Neuron (in vitro differentiated cells): ENCODE measurements around the gene CTBS.
A peak's percentile ranks its signal among the peaks of the same experiment; 100 is the strongest.
"Not testable (repeated sequence)": the region's sequence is repeated elsewhere in the genome, so short reads cannot be mapped to it uniquely, and the experiment has no call there.

Source experiments
- H2AFZ ChIP-seq: one replicate; pipeline ENCODE4 v1.6.1; 2013; ENCODE audit warnings: low read depth, mild to moderate bottlenecking, inconsistent platforms, low read length, moderate library complexity
- H3K27me3 ChIP-seq: one replicate; pipeline ENCODE4 v1.6.1; 2013; ENCODE audit warnings: low read length; ENCODE audit not compliant: insufficient read depth
- H3K36me3 ChIP-seq: one replicate; pipeline ENCODE4 v1.6.1; 2013; ENCODE audit warnings: low read length; ENCODE audit not compliant: insufficient read depth
- H3K4me1 ChIP-seq: one replicate; pipeline ENCODE4 v1.6.1; 2013; ENCODE audit warnings: low read length; ENCODE audit not compliant: insufficient read depth
- H3K4me3 ChIP-seq: 2 replicates; pipeline ENCODE4 v1.5.1; 2013; ENCODE audit warnings: mild to moderate bottlenecking, low read length, moderate library complexity
- H3K9me3 ChIP-seq: one replicate; pipeline ENCODE4 v1.6.1; 2013; ENCODE audit warnings: low read length

CTBS gene

DNA sequence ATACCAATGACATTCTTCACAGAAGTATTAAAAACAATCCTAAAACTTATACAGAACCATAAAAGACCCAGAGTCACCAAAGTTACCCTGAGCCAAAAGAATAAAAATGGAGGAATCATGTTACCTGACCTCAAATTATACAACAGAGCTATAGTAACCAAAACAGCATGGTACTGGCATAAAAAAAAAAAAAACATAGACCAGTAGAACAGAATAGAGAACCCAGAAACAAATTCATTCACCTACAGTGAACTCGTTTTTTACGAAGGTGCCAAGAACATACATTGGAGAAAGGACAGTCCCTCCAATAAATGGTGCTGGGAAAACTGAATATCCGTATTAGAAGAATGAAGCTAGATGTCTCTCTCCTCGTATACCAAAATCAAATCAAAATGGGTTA lies 65.2 kb downstream of the CTBS start:
- H2AFZ ChIP-seq: no peak overlapping the region
- no peaks in the 10 kb centered on the region for H3K9me3 ChIP-seq
- H3K27me3 ChIP-seq: no peaks in the 10 kb centered on the region
- no peak overlapping the region for H3K4me3 ChIP-seq
- H3K4me1 ChIP-seq: peaks cover 16% of the 10 kb centered on the region
- H3K36me3 ChIP-seq: no peaks in the 10 kb centered on the region

DNA sequence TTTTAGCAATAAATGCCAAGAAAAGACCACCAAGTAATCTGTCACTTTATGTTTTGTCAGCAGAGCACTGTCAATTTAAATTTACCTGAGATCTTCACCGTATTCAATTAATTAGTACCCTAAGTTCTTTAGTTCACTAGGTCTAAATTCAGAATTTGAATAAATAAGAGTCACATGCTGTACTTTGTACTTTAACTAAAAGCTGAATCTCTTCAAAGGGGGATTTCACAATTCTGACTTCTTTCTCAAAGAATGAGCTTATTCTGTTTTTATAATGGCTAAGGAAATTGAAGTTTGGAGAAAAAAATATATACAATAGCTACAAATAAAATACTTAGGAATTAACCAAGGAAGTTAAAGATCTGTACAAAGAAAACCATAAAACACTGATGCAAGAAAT lies 65.7 kb downstream of the CTBS start:
- Histone ChIP-seq H3K9me3 (no peaks in the 10 kb centered on the region), H3K27me3 (no peaks in the 10 kb centered on the region)

DNA sequence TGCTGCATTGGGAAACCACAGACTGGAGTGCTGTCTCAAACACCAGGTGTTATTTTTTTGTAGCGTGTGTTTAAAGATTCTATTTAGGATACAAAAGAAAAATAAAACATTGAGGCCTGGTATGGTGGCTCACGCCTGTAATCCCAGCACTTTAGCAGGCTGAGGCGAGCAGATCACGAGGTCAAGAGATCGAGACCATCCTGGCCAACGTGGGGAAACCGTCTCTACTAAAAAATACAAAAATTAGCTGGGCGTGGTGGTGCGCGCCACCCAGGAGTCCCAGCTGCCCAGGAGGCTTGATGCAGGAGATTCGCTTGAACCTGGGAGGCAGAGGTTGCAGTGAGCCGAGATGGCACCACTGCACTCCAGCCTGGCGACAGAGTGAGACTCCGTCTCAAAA lies 66.4 kb downstream of the CTBS start:
- H3K4me1 ChIP-seq: peaks cover 28% of the 10 kb centered on the region
- H3K27me3 ChIP-seq, H3K4me3 ChIP-seq, H2AFZ ChIP-seq, H3K36me3 ChIP-seq, H3K9me3 ChIP-seq: not testable (repeated sequence)

More for the DNA sequence above, 65.7 kb downstream of the CTBS start:
- no peaks in the 10 kb centered on the region for H3K36me3 ChIP-seq
- peaks cover 22% of the 10 kb centered on the region for H3K4me1 ChIP-seq
- H3K4me3 ChIP-seq: no peak overlapping the region
- no peak overlapping the region for H2AFZ ChIP-seq

DNA sequence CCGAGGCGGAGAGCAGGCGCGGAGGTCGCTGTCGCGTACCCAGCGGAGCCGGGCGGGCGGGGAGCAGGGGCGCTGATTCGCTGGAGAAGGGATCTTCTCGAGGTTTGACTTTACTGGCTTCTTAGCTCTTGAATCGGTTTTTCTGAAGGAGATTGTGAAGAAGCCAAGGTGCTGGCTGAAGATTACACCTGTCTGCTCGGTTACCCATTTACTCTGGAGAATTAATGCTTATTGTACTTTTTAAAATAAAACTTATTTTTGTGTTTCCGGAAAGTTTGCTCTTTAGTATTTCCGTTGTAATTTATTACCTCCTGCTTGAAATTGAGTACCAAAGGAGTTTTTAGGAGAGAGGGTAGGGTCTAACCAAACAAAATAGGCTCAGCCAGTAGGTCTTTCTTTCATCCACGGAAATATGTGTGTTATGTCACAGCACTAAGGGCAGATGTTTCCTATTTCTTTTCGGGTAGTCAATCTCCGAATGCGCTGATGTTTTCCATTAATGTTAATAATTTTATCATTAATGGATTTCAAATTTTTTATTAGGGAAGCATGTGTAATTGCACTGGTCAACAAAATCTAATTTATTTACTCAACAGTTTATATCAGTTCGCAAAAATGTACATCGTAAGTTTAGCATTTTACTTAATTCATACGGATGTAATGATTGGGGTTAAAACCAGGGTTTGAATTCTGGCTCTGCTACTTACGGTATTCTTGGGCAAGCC lies 67.3 kb downstream of the CTBS start:
- H3K36me3 ChIP-seq: no peaks in the 10 kb centered on the region
- peaks cover 28% of the 10 kb centered on the region for H3K4me1 ChIP-seq
- peak overlapping the region; percentile 65 for H2AFZ ChIP-seq
- no peaks in the 10 kb centered on the region for H3K27me3 ChIP-seq
- H3K9me3 ChIP-seq: no peaks in the 10 kb centered on the region
- peak overlapping the region; percentile 64 for H3K4me3 ChIP-seq

DNA sequence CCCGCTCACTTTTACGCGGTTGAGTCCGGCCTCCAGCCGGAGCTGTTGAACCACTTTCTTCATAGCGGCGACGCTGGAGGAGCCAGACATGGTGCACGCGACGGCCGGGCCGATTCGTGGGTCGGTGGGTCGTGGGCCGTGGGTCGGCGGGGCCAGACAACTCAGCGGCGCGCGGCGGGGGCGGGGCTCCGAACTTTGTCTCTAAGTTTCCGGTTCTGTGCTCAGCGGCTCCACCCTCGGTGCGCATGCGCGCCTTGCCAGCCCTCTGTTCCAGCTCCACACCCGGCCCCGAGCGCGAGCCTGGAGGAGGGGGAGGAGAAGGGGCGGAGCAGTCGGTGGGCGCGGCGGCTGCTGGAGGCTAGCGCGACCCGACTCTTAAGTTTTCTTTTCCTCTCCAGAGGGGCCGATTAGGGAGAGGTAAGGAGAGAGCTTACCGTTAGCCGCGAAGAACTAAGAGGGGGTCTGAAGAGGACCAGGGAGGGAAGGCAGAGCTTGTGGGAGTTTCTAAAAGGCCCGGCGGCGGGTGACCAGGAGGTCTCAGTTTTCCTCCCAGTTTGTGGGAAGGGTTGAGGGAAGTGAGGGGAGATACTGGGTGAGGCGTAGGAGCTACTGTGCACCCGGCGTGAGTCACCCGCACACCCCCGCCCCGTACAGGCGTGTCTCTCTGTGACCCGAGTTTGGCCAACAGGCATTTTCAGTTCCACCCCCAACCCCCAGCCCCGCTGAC lies 68.1 kb downstream of the CTBS start, which contains the start of the genes GNG5 and SPATA1:
GNG5 (minus strand) TSS at position 580 of the 727 bp plus-strand sequence; CDS start at position 90, 490 bp downstream.
SPATA1 (plus strand) TSS at position 385 of the 727 bp plus-strand sequence. CDS start 9,974 bp downstream, outside the sequence.
- H3K9me3 ChIP-seq: no peaks in the 10 kb centered on the region
- peaks cover 4% of the 10 kb centered on the region for H3K36me3 ChIP-seq
- no peaks in the 10 kb centered on the region for H3K27me3 ChIP-seq
- peak within 1 kb of the TSS; percentile 65 for H2AFZ ChIP-seq
- peak within 1 kb of the TSS; percentile 64 for H3K4me3 ChIP-seq
- peaks cover 32% of the 10 kb centered on the region for H3K4me1 ChIP-seq

DNA sequence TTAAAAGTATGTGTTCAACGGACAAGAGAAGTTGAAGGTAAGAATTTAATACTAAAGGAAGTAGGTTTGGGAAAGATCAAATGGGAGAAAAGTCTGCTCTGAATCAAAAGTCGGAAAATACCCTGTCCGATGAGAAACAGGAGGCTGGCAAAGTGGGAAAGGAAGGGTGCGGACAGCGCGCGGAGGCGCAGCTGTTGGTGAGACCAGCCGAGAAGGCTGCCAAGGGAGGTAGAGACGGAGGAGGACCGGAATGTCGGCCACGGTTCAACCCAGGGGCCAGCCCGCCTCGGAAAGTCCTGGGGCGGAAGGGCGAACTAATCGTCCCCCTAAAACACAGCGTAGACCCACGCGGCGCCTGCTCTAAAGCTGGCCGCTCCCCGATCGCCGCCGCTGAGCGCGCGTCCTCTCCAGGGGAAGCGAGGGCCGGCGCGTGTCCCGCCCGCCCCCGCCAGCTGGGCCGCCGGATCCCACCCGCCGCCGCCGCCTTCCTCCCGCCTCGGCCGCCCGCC lies 68.7 kb downstream of the CTBS start:
- Histone ChIP-seq H3K4me3 (peak overlapping the region; percentile 64), H3K9me3 (no peaks in the 10 kb centered on the region), H3K36me3 (peaks cover 10% of the 10 kb centered on the region), H2AFZ (peak overlapping the region; percentile 65), H3K4me1 (peaks cover 32% of the 10 kb centered on the region), H3K27me3 (no peaks in the 10 kb centered on the region)

DNA sequence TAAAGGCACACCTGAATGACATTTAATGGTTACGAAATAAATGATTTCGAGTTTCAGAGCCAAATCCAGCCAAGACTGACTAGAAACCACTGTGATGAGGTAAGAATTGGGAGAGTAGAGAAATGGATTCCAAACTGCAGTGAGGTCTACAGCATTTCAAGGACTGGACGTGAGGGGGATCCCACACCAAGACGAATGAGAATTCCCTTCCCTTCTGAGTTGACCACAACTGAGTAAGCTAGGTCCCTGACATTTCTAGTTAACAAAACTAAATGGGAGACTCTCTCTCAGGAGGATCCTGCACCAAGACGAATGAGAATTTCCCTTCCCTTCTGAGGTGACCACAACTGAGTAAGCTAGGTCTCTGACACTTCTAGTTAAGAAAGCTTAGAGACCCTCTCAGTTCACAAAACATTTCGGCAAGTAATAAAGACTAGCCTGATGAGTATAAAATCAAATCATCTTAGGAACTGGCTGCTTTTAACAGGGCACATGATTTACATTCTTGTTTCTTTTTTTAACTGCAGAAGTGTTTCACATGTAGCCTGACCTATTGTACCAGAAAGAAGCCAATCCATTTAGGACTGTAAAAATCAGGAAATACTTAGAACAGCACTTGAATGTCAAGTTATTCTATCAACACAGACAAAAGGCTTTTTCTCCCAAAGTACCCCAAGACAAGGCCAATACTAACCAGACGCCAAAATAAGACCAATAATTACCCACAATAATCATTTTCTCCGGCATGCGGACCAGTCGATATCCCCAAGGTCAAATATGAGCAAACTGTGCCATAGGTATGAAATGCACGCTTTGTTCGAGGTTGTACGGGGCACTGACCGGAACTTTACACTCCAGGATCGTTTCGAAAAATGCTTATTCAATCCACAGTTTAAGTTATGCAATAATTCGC lies 69.4 kb downstream of the CTBS start:
- H3K27me3 ChIP-seq: no peaks in the 10 kb centered on the region
- peaks cover 16% of the 10 kb centered on the region for H3K36me3 ChIP-seq
- H3K4me1 ChIP-seq: peaks cover 32% of the 10 kb centered on the region
- H3K9me3 ChIP-seq: no peaks in the 10 kb centered on the region
- H2AFZ ChIP-seq: peak overlapping the region; percentile 65
- peak overlapping the region; percentile 64 for H3K4me3 ChIP-seq

DNA sequence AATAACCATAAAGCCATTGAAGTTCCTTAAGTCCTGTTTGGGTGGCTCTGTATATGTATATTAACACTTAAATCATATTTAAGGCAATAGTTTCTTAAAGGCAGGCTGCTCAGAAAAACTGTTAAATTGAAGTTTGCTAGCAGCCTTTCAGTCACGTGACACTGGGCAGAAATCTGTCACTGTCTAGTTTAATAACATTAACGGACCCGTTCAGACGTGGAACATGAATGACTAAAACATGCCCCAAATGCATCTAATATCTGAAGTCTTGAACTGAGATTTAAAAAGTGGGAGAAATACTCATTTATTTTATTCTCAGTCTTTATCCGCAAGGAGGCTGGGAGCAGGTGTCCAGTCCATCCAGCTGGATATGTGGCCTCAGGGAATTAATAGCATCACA lies 71.3 kb downstream of the CTBS start:
- peaks cover 32% of the 10 kb centered on the region for H3K36me3 ChIP-seq
- H2AFZ ChIP-seq: no peak overlapping the region
- H3K9me3 ChIP-seq: no peaks in the 10 kb centered on the region
- no peaks in the 10 kb centered on the region for H3K27me3 ChIP-seq
- no peak overlapping the region for H3K4me3 ChIP-seq
- H3K4me1 ChIP-seq: peaks cover 32% of the 10 kb centered on the region
